HG03432 (cell line): ENCODE data around the gene MDM2.
"Not testable (repeated sequence)": the region's sequence is repeated elsewhere in the genome, so short reads cannot be mapped to it uniquely, and the experiment has no call there.

Experiments used
- ATAC-seq: cut with Tn5 transposase; IDR thresholded peaks from one replicate; pipeline ENCODE4 v1.9.1; 2021; ENCODE audit warnings: mild to moderate bottlenecking, moderate library complexity; ENCODE audit not compliant: unreplicated experiment

Gene MDM2

DNA sequence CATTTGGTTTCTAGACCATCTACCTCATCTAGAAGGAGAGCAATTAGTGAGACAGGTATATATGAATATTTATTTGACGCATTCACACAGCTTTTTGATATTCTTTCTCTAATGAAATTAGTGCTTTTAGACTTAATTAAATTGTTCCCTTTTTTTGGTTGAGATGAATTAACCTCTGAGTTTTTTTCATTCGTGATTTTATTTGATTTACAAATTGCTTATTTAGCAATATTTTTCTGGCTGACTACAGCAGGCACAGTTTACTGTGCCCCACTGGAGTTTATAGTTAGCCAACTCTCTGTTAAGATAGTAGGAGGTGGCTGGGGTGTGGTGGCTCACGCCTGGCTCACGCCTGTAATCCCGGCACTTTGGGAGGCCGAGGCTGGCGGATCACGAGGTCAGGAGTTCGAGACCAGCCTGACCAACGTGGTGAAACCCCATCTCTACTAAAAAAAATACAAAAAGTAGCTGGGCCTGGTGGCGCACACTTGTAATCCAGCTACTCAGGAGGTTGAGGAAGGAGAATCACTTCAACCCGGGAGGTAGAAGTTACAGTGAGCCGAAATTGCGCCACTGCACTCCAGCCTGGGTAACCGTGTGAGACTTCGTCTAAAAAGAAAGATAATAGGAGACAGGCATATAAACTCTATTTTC lies 16.7 kb downstream of the MDM2 start:
- ATAC-seq, result no peak

DNA sequence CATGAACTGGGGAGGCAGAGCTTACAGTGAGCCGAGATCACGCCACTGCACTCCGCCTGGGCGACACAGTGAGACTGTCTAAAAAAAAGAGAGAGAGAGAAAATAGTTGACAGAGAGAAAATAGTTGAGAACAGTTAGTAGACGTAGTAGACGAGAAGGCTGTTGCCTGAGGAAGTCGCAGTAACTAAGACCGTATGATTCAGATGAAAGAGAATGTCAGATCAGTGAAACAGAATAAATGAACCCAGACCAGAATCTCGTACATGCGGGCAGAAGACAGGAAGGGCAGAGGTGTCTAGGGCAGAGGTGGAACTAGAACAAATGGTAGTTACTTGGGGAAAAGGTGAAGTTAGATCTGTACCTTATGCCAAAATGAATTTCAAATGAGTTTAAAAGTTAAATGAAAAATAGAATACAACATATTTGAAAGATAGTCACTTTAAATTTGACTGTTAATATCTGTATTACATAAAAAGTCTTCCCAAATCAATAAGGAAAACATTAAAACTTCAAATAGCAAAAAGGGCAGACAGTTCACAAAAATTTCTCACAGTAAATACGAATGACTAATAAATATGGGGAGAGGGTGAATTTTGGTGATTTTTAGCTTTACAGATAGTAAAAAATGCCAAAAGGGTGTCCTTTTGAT lies 17.7 kb downstream of the MDM2 start:
- no peak for ATAC-seq

DNA sequence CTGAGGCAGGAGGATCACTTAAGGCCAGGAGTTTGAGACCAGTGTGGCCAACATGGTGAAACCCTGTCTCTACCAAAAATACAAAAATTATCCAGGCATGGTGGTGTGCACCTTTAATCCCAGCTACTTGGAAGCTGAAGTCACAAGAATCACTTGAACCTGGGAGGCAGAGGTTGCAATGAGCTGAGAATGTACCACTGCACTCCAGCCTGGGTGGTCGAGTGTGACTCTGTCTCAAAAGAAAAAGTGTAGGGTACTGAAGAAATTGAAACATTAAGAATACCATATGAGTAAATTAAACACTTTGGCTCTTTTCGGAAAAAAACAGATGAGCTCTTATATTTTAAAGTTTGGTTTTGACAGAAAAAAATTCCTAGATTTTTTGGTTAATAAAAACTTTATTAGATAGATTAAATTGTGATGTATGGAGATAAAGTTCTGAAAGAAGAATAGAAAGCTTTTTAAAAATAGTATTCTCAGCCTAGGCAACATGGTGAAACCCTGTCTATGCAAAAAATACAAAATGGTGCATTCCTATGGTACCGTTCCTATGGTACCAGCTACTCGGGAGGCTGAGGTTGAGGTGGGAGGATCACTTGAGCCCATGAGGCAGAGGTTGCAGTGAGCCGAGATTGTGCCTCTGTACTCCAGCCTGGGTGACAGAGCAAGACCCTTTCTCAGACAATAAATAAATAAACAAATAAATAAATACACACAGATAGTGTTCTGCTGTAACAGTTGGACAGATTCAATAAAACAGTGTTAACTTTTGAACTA lies 20.1 kb downstream of the MDM2 start:
- no peak for ATAC-seq

DNA sequence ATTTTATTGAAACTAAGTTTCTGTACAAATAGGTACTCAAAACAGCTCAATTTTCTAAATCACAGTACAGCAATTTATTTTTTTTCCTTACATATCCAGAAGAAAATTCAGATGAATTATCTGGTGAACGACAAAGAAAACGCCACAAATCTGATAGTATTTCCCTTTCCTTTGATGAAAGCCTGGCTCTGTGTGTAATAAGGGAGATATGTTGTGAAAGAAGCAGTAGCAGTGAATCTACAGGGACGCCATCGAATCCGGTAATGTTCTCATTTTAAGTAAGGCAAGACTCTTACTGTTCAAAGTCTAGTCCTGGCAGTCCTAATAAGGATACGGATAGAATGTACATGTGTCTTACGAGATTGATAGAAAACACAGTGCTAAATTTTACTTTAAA lies 20.7 kb downstream of the MDM2 start:
- no peak for ATAC-seq

DNA sequence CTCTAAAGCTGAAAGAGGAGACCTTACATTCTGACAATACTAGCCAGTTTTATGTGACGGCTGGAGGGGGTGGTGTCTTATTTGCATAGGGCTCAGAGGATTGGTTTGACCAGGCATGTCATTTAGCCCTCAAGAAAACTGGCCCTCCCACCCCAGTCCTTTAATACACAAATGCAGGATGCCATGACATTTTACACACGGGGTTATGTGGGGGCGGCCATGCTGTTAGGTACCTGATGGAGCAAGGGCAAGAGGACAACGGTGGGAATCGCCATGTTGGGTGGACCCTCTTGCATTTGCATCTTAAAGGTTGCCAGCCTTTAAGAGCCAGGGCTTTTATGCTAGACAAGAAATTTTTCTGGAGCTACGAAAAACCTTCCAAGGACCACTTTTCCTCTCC lies 23.3 kb downstream of the MDM2 start:
- no peak for ATAC-seq

DNA sequence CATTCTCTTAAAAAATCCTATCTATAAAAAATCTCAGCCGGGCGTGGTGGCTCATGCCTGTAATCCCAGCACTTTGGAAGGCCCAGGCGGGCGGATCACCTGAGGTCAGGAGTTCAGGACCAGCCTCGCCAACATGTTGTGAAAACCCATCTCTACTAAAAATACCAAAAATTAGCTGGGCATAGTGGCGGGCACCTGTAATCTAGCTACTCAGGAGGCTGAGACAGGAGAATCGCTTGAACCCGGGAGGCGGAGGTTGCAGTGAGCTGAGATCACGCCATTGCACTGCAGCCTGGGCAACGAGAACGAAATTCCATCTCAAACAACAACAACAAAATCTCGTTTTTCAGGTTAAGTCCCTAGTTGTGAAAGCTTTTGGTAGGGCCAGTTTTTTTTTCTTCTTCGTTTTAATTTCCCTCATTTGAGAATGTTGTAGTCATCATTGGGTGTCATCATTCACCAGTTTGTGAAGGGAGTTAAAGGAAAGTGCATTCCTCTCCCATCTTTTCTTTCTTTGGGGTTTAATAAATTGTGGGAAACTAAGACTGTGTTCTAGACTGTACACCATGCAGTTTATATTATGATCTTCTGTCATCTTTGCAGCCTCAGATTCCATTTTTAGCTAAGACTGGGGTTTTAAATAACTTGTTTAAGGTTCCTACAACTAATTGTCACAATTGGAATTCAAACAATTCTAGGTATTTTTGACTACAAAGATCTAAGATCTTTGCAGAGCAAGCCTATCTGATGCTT lies 23.9 kb downstream of the MDM2 start:
- no peak for ATAC-seq

DNA sequence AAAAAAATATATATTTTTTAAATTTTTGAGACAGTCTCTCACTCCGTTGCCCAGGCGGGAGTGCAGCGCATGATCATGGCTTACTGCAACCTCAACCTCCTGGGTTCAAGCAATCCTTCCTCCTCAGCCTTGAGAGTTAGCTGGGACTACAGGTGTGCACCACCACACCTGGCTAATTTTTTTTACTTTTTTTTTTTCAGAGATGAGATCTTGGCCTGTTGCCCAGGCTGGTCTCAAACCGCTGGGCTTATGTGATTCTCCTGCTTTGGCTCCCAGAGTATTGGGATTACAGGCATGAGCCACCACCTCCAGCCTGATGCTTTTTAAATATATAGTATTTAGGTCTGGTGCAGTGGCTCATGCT lies 24.5 kb downstream of the MDM2 start:
- no peak for ATAC-seq

DNA sequence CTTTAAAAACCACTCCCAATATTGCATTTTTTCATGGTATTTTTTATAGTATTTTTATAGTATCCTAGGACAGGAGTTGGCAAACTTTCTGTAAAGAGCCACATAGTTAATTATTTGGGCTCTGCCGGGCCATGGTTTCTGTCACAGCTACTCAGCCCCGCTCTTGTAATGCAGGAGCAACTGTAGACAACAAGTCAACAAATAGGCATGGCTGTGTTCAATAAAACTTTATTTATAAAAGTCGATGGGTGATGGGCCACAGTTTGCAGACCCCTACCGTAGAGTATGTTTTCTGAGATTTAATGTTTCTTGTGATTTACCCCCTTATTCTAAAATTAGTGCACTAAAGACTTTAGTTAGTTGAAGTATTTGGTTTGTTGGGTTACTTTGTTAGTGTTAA lies 25.5 kb downstream of the MDM2 start:
- ATAC-seq, result no peak

DNA sequence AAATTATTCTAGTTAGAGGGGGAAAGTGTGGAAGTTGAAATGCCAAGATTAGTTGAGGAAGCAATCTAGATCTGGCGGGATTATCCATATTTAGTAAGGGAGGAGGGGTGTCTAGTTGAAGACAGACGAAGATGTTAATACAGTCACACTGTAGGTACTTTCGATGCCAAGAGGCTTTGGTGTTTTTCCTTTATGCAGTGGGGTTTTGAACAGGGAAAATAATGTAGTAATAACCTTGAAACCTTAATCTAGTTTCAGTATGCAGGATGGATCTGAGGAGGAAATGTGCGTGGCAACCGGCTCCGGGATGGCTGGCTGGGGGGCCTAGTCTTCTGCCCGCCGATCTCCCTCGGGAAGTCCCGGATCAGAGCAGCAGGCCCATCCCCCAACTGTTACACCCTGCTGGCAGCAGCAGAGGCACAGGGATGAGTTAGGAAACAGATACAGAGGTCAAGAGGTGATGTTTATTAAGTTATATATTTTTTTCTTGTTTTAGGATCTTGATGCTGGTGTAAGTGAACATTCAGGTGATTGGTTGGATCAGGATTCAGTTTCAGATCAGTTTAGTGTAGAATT lies 27.4 kb downstream of the MDM2 start:
- no peak for ATAC-seq

DNA sequence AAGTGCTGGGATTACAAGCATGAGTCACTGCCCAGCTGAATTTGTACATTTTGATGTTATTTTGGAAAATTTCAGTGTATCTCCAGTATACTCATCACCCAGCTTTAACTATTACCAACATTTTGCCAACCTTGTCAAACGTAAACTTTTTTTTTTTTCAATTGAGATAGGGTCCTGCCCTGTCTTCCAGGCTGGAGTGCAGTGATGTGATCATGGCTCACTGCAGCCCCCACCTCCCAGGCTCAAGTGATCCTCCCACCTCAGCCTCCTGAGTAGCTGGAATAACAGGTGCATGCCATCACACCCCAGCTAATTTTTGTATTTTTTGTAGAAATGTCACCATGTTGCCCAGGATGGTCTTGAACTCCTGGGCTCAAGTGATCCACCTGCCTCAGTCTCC lies 29.2 kb downstream of the MDM2 start:
- no peak for ATAC-seq

DNA sequence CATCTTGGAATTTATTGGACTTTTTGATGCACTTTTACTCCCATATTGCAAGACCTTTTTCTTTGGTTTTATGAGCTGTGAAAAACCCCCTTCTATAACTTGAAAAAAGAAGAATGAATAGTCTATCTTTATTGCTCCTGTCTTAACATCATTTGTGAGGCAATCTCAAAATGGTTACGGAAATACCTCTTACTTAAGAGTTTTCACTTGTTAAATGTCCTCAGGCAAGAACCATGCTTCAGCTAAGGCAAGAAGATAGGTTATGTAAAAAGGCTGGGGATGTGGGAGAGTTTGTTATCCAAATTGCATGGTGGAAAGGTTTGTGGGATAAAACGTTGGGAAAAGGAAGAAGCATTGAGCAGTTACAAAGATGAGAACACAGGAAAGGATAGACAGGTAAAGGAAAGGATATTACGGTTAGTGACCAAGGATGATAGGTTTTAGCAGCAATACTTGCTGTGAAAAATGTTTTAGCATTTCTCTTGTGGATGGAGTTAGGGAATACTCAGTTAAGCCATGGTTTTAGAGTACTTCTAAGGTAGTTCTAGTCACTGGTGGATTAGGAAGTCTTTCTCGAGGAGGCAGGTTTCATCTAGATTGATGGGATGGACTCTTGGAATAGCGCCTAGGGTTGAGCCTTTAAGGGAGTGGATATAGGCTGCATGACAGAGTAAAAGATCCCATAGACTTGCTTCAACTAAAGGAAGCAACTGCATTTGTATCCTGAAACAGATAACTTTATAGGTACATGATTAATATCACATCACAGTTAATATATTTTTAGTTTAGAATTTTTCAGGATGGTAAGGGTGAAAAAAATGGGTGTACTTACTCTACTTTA lies 30.3 kb downstream of the MDM2 start:
- ATAC-seq, result no peak

DNA sequence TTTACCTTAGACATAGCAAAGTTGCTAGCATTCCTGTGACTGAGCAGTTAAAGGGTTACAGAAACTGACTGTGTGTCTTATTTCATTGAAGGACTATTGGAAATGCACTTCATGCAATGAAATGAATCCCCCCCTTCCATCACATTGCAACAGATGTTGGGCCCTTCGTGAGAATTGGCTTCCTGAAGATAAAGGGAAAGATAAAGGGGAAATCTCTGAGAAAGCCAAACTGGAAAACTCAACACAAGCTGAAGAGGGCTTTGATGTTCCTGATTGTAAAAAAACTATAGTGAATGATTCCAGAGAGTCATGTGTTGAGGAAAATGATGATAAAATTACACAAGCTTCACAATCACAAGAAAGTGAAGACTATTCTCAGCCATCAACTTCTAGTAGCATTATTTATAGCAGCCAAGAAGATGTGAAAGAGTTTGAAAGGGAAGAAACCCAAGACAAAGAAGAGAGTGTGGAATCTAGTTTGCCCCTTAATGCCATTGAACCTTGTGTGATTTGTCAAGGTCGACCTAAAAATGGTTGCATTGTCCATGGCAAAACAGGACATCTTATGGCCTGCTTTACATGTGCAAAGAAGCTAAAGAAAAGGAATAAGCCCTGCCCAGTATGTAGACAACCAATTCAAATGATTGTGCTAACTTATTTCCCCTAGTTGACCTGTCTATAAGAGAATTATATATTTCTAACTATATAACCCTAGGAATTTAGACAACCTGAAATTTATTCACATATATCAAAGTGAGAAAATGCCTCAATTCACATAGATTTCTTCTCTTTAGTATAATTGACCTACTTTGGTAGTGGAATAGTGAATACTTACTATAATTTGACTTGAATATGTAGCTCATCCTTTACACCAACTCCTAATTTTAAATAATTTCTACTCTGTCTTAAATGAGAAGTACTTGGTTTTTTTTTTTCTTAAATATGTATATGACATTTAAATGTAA lies 31.5 kb downstream of the MDM2 start:
- ATAC-seq, result no peak

DNA sequence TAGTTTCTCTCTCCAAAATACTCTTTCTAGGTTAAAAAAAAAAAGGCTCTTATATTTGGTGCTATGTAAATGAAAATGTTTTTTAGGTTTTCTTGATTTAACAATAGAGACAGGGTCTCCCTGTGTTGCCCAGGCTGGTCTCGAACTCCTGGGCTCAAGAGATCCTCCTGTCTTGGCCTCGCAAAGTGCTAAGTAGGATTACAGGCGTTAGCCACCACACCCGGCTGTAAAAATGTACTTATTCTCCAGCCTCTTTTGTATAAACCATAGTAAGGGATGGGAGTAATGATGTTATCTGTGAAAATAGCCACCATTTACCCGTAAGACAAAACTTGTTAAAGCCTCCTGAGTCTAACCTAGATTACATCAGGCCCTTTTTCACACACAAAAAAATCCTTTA lies 33.2 kb downstream of the MDM2 start:
- ATAC-seq, result not testable (repeated sequence)

DNA sequence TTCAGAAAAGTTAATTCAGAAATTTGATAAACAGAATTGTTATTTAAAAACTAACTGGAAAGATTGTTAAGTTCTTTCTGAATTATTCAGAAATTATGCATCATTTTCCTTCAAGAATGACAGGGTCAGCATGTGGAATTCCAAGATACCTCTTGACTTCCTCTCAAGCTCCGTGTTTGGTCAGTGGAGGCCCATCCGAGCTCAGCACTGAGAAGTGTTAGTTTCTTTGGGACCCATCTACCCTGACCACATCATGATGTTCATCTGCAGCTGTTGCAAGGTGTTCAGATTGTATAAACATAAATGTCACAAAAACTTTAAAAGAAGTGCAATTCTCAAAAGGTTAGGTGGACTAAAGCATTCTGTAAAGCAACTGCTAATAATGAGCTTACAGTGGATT lies 33.7 kb downstream of the MDM2 start:
- no peak for ATAC-seq

DNA sequence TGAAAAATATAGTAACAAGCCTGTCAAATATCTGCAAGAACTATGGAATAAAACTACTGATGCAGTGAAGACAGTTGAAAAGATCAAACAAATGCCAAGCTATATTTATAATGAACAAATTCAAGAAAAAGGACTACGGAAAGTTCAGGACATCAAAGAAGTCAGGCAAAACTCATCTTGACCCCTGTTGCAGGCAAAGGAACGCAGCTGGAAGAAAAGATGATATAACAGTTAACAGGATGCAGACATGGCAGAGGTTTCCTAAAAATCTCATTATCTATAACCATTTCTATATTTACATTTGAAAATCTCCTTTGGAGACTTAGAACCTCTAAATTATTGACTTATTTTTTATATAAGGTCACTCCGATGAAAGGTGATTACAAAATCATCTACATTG lies 34.1 kb downstream of the MDM2 start:
- ATAC-seq, result no peak

DNA sequence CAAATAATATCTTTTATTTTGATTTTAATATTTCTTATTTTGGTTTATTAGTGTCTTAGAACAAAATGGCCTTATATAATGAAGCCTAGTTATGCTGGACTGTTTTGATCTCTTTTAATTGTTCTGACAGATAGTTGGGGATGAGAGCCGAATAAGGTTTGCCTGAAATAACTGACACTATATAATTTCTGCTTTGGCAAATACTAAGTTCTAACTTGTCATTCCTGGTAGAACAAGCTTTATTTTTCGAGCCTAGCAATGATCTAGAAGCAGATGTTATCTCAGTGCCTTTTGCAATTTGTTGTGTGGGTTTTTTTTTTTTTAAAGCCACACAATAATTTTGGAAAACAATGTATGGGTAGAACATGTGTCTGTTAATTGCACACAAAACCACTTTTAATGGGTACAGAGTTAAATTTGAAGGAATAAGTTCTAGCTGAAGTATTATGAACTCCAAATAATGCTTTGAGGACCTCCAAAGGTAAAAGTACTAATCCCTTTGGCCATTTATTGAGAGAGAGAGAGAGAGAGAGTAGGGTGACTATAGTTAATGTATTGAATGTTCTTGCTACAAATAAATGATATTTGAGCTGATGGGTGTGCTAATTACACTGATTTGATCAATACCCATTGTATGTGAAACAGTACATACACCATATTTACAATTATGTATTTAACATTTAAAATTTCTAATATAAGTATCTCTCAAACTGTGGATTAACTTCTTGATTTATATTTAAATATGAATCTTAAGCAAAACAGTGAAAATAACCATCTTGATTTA lies 35.0 kb downstream of the MDM2 start:
- no peak for ATAC-seq

DNA sequence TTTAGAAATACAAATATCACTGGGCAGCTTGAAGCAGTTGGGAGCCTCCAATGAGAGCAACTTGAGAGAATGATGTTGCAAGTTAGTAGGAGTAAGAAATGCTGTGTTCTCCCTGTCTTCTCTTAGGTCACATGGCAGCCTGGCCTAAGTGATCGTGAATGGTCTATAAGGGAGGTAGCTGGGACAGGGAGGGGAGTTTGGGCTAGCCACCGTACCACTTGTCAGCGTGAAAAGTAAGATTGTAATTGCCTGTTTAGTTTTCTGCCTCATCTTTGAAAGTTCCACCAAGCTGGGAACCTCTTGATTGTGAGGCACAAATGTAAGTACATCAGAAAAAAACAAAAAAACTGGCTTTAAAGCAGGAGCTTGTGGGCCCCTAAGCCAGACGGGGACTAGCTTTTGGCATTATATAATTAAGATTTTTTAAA lies 36.4 kb downstream of the MDM2 start:
- no peak for ATAC-seq
